AG10803 (cell line): Measurements from ENCODE around the gene CDC20.

Experiments
- DNase-seq: peaks from one replicate; pipeline ENCODE4 v3.0.0; 2010; ENCODE audit warnings: low read depth
- H3K4me3 ChIP-seq: 2 replicates; pipeline ENCODE4 v1.5.1; 2011; ENCODE audit warnings: mild to moderate bottlenecking, low read length, control low read depth
- TF ChIP-seq, protein P1 (sequence below): conservative IDR thresholded peaks from 2 replicates; pipeline ENCODE4 v1.5.1; 2011; ENCODE audit warnings: mild to moderate bottlenecking, low read length, control low read depth, inconsistent platforms

CDC20 gene

DNA sequence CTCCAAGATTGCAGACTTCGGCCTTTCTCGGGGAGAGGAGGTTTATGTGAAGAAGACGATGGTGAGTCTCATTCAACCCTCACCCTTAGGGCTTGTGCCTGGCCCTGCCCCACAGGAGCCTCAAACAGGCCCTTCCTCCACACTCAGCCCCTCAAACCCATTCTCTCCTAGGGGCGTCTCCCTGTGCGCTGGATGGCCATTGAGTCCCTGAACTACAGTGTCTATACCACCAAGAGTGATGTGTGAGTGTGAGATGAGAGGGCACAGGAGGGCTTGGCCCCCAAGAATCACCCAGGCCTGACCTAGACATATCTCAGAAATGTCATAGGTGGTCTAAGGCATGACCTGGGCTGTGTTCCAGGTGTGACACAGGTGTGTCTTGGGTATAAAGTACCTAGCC is 39.5 kb upstream of the CDC20 start:
- TF ChIP-seq, protein P1, sequence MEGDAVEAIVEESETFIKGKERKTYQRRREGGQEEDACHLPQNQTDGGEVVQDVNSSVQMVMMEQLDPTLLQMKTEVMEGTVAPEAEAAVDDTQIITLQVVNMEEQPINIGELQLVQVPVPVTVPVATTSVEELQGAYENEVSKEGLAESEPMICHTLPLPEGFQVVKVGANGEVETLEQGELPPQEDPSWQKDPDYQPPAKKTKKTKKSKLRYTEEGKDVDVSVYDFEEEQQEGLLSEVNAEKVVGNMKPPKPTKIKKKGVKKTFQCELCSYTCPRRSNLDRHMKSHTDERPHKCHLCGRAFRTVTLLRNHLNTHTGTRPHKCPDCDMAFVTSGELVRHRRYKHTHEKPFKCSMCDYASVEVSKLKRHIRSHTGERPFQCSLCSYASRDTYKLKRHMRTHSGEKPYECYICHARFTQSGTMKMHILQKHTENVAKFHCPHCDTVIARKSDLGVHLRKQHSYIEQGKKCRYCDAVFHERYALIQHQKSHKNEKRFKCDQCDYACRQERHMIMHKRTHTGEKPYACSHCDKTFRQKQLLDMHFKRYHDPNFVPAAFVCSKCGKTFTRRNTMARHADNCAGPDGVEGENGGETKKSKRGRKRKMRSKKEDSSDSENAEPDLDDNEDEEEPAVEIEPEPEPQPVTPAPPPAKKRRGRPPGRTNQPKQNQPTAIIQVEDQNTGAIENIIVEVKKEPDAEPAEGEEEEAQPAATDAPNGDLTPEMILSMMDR, result no peak
- no peak overlapping the region for H3K4me3 ChIP-seq
- no peak for DNase-seq

- DNase-seq, result no peak
- TF ChIP-seq, protein P1, result no peak
- H3K4me3 ChIP-seq, result no peak overlapping the region
Observed at GRCh38 chr1:43319766-43320165, 39.0 kb upstream of the CDC20 start.

GRCh38 chr1:43321331-43321891 is 37.4 kb upstream of the CDC20 start:
- no peak overlapping the region for H3K4me3 ChIP-seq
- DNase-seq, result no peak
- TF ChIP-seq, protein P1, result no peak

- DNase-seq, result no peak
- no peak overlapping the region for H3K4me3 ChIP-seq
- TF ChIP-seq, protein P1, result no peak
Observed at GRCh38 chr1:43322506-43322905, 36.3 kb upstream of the CDC20 start.

- no peak for DNase-seq
- TF ChIP-seq, protein P1, result no peak
- no peak overlapping the region for H3K4me3 ChIP-seq
Observed at GRCh38 chr1:43324810-43325209, 34.0 kb upstream of the CDC20 start.

DNA sequence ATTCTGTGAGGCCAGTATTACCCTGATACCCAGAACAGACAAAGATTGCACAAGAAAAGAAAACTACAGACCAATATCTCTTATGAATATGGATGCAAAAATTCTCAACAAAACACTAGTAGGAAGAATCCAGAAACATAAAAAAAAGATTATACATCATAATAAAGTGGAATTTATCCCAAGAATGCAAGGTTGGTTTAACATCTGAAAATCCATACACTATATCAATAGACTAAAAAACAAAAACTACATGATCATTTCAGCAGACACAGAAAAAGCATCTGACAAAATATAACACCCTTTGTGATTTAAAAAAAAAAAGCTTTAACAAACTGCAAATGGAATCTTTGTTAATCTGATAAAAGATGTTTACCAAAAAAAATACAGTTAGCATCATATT is 33.4 kb upstream of the CDC20 start:
- H3K4me3 ChIP-seq, result no peak overlapping the region
- TF ChIP-seq, protein P1, result no peak
- no peak for DNase-seq

GRCh38 chr1:43327549-43328292 is 31.1 kb upstream of the CDC20 start:
- TF ChIP-seq, protein P1, result no peak

More at GRCh38 chr1:43327549-43328292, 31.1 kb upstream of the CDC20 start:
- peak; percentile 74 for DNase-seq
- no peak overlapping the region for H3K4me3 ChIP-seq
